Measurements from ENCODE around the gene ALK.
"Not testable (repeated sequence)": the region's sequence is repeated elsewhere in the genome, so short reads cannot be mapped to it uniquely, and the experiment has no call there.

ALK gene

DNA sequence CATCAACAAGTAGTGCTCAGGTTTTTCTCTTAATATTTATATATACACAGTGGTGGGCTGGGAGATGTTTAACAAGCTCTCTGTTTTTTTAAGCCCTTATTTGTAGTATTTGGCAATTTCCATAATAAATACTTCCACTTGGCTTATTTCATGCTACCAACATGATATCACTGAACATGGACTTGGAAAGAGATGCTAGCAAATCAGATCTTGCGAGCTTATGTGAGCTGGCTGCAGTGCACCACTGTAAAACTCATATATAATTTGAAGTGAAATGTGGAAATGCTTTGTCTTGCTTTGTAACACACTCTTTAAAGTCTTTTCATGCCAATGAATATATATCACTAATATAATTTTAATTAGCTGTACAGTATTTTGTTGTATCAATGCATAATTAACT lies 155.7 kb downstream of the ALK start:
- Histone ChIP-seq H3K9ac (ENCODE audit: low read depth, low read length) (no peak overlapping the region), H3K4me3 (ENCODE audit: low read depth, low read length) (no peak overlapping the region), H3K9me3 (ENCODE audit: control insufficient read depth, insufficient read depth, low read length) (no peaks in the 10 kb centered on the region), H3K27me3 (ENCODE audit: control insufficient read depth, insufficient read depth, low read length) (no peaks in the 10 kb centered on the region), H3K4me1 (ENCODE audit: control insufficient read depth, insufficient read depth, low read length) (no peaks in the 10 kb centered on the region), H3K36me3 (ENCODE audit: control insufficient read depth, insufficient read depth, low read length) (no peaks in the 10 kb centered on the region)

DNA sequence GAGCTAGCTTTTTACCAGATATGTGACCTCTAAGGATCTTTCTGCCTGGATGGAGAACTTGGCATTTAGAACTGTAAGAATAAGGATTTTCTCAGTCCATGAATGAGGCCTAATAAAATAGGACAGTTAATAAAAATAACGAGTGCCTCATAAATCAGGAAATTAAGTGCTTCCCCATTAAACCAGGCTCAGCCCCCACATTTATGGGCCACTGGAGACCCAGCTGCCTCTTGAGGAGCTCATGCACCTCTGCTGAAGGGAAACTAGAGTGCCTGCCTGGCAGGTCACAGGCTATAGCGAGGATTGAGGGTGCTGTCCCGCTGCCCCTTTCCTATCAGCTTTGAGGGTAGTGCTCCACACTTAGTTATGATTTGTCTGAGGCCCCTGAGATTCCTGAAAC lies 158.0 kb downstream of the ALK start:
- Histone ChIP-seq H3K36me3 (ENCODE audit: control insufficient read depth, insufficient read depth, low read length) (no peaks in the 10 kb centered on the region), H3K27me3 (ENCODE audit: control insufficient read depth, insufficient read depth, low read length) (no peaks in the 10 kb centered on the region), H3K9ac (ENCODE audit: low read depth, low read length) (no peak overlapping the region), H3K4me1 (ENCODE audit: control insufficient read depth, insufficient read depth, low read length) (no peaks in the 10 kb centered on the region), H3K9me3 (ENCODE audit: control insufficient read depth, insufficient read depth, low read length) (no peaks in the 10 kb centered on the region), H3K4me3 (ENCODE audit: low read depth, low read length) (no peak overlapping the region)

DNA sequence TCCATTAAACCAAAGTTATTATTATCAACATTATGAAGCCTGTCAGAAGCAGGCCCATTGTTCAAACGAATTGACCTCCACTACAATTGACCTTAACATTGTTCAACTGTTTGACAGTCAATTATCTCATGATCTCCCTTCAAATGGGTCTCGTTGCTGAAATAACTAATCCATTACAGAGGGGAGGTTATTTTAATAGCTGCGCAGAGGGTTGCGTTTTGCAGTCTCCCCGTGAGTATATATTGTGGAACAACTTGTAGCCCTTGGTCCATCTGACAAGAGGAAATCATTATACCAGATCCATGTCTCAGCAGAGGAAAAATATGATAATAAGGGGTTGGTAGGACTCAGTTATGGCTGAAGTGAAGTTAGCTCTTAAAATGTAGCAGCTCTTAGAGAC lies 159.1 kb downstream of the ALK start:
- no peak overlapping the region for H3K4me3 ChIP-seq (ENCODE audit: low read depth, low read length)
- no peaks in the 10 kb centered on the region for H3K27me3 ChIP-seq (ENCODE audit: control insufficient read depth, insufficient read depth, low read length)
- H3K4me1 ChIP-seq (ENCODE audit: control insufficient read depth, insufficient read depth, low read length), result no peaks in the 10 kb centered on the region
- no peaks in the 10 kb centered on the region for H3K9me3 ChIP-seq (ENCODE audit: control insufficient read depth, insufficient read depth, low read length)
- no peak overlapping the region for H3K9ac ChIP-seq (ENCODE audit: low read depth, low read length)
- H3K36me3 ChIP-seq (ENCODE audit: control insufficient read depth, insufficient read depth, low read length), result no peaks in the 10 kb centered on the region

DNA sequence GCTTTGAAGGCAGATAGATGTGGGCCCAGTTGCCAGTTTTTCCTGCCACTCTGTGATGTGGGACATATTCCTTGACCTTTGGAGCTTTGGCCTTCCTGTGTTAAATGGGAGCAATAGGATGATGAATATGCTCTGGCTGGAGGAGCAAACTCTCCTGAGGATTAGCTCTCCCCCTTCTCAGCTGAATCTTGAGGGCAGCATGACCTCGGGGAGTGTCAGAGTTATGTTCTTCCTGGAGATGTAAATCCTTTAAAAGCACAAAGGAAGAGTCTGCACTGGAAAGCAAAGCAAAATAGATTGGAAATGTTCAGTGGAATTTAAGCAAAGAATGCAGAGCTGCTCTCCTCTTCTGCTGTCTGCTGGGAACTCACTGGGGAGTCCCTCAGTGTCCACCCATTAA lies 160.1 kb downstream of the ALK start:
- Histone ChIP-seq H3K9ac (ENCODE audit: low read depth, low read length) (no peak overlapping the region), H3K36me3 (ENCODE audit: control insufficient read depth, insufficient read depth, low read length) (no peaks in the 10 kb centered on the region), H3K4me3 (ENCODE audit: low read depth, low read length) (no peak overlapping the region), H3K27me3 (ENCODE audit: control insufficient read depth, insufficient read depth, low read length) (no peaks in the 10 kb centered on the region), H3K9me3 (ENCODE audit: control insufficient read depth, insufficient read depth, low read length) (no peaks in the 10 kb centered on the region), H3K4me1 (ENCODE audit: control insufficient read depth, insufficient read depth, low read length) (no peaks in the 10 kb centered on the region)

DNA sequence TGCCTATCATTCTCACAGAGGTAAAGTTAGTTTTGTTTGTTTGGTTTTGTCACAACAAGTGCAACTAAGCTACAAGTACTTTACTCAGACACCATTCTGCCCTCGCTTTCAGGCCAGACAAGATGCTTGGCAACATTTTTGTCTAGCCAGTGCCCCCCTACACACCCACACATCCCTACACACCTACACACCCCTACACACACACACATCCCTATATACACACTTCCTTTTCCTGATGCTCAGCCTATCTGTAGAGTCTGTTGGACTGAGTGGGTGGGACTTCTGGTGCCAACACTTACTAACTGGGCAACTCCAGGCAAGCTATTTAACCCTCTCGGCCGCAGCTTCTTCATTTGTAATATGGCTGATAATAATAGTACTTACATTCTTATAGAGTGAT lies 161.4 kb downstream of the ALK start:
- Histone ChIP-seq H3K4me1 (ENCODE audit: control insufficient read depth, insufficient read depth, low read length) (no peaks in the 10 kb centered on the region), H3K27me3 (ENCODE audit: control insufficient read depth, insufficient read depth, low read length) (no peaks in the 10 kb centered on the region), H3K9ac (ENCODE audit: low read depth, low read length) (no peak overlapping the region), H3K9me3 (ENCODE audit: control insufficient read depth, insufficient read depth, low read length) (no peaks in the 10 kb centered on the region), H3K4me3 (ENCODE audit: low read depth, low read length) (no peak overlapping the region), H3K36me3 (ENCODE audit: control insufficient read depth, insufficient read depth, low read length) (no peaks in the 10 kb centered on the region)

DNA sequence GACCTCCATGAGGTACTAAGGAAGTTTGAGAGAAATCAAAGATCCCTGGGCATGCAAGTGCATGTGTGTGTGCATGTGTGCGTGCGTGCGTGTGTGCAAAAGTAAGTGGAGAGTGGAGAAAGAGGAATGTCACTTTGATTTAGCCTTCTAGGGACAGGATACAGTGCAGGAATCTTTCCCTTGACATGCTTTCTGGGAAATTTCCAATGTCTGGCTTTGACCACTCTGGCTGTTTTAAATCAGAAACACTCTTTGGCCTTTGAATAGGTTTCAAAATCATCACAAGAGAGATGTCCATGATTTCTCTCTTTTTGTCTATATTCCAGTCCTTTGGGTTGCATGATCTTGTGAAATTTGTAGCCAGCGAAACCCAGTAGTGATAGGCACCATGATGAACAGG lies 162.0 kb downstream of the ALK start:
- H3K9ac ChIP-seq (ENCODE audit: low read depth, low read length), result no peak overlapping the region
- no peaks in the 10 kb centered on the region for H3K9me3 ChIP-seq (ENCODE audit: control insufficient read depth, insufficient read depth, low read length)
- H3K4me1 ChIP-seq (ENCODE audit: control insufficient read depth, insufficient read depth, low read length), result no peaks in the 10 kb centered on the region
- no peaks in the 10 kb centered on the region for H3K27me3 ChIP-seq (ENCODE audit: control insufficient read depth, insufficient read depth, low read length)
- H3K36me3 ChIP-seq (ENCODE audit: control insufficient read depth, insufficient read depth, low read length), result no peaks in the 10 kb centered on the region
- H3K4me3 ChIP-seq (ENCODE audit: low read depth, low read length), result no peak overlapping the region

DNA sequence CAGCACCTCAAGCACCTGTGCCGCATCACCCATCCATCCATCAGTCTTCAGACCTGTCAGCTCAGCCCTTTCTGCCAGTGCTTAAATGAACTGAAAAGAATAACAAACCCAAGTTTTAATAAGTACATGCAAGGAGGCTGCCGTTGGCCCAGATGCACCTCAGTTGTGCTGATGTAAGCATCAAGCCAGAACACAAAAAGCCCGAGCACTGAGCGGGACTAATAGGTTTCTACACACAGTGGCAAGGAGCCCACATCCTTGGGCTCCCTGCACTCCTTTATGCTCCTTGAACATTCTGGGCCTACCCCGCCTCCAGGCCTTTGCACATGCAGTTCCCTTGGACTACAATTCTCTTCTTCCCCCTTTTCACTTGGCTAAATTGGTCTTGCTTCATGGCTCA lies 165.6 kb downstream of the ALK start:
- H3K4me3 ChIP-seq (ENCODE audit: low read depth, low read length), result no peak overlapping the region
- no peaks in the 10 kb centered on the region for H3K27me3 ChIP-seq (ENCODE audit: control insufficient read depth, insufficient read depth, low read length)
- H3K9ac ChIP-seq (ENCODE audit: low read depth, low read length), result no peak overlapping the region
- no peaks in the 10 kb centered on the region for H3K36me3 ChIP-seq (ENCODE audit: control insufficient read depth, insufficient read depth, low read length)
- no peaks in the 10 kb centered on the region for H3K9me3 ChIP-seq (ENCODE audit: control insufficient read depth, insufficient read depth, low read length)
- H3K4me1 ChIP-seq (ENCODE audit: control insufficient read depth, insufficient read depth, low read length), result no peaks in the 10 kb centered on the region

DNA sequence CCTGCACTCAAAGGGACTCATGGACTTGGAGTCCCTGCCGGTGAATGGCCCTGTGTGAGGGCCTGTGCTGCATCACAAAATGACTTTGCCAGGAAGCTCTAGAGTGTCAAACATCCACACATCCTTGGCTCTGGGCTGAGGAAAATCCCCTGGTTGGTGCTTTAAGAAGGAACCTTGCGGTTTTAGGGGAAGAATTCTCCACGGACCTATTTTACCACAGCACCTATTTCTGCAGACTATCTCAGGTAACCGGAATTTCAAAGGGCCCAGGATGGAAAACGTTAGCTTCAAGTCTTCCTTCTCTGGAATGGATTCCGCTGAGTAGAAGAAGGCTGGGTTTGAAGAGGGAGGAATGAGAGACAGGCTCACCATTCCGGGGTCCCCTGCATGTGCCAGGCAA lies 166.2 kb downstream of the ALK start:
- Histone ChIP-seq H3K27me3 (ENCODE audit: control insufficient read depth, insufficient read depth, low read length) (no peaks in the 10 kb centered on the region), H3K9ac (ENCODE audit: low read depth, low read length) (no peak overlapping the region), H3K4me3 (ENCODE audit: low read depth, low read length) (no peak overlapping the region), H3K9me3 (ENCODE audit: control insufficient read depth, insufficient read depth, low read length) (no peaks in the 10 kb centered on the region), H3K4me1 (ENCODE audit: control insufficient read depth, insufficient read depth, low read length) (no peaks in the 10 kb centered on the region), H3K36me3 (ENCODE audit: control insufficient read depth, insufficient read depth, low read length) (no peaks in the 10 kb centered on the region)

DNA sequence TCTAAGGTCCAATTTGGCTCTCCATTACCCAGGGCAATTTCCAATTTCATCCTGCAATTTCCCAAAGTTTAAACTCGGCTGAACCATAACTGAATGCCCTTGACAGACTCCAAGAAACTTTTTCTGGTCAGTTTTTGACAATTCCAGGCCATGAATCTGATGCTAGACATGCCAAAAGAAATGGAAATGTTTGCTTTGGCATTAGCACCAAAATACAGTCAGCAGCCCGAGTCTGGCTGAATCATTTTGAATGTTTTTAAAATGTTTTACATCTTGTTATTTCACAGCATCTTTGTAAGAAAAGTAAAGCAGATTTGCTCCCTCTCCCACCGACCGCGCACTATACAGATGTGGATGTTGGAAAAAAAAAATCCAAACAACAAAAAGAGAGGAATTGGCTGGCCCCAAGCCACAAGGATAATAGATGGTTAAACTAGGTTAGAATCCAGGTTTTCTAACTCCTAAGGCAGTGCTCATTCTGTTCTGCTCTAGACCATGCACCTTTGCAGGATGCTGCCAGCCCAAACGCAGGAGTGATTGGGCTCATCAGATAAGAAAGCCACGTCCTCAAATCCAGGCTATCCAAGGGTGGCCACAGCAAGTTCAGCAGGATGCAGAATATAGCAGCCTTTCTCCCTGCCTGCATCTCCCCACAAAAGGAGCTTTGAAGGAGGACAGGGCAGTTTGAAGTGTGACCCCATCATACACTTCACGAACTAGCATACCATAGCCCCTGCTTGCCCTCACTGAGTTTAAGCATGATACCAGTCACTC lies 167.5 kb downstream of the ALK start:
- Histone ChIP-seq H3K4me3 (ENCODE audit: low read depth, low read length) (no peak overlapping the region), H3K9me3 (ENCODE audit: control insufficient read depth, insufficient read depth, low read length) (no peaks in the 10 kb centered on the region), H3K27me3 (ENCODE audit: control insufficient read depth, insufficient read depth, low read length) (no peaks in the 10 kb centered on the region), H3K9ac (ENCODE audit: low read depth, low read length) (no peak overlapping the region), H3K4me1 (ENCODE audit: control insufficient read depth, insufficient read depth, low read length) (no peaks in the 10 kb centered on the region), H3K36me3 (ENCODE audit: control insufficient read depth, insufficient read depth, low read length) (no peaks in the 10 kb centered on the region)

DNA sequence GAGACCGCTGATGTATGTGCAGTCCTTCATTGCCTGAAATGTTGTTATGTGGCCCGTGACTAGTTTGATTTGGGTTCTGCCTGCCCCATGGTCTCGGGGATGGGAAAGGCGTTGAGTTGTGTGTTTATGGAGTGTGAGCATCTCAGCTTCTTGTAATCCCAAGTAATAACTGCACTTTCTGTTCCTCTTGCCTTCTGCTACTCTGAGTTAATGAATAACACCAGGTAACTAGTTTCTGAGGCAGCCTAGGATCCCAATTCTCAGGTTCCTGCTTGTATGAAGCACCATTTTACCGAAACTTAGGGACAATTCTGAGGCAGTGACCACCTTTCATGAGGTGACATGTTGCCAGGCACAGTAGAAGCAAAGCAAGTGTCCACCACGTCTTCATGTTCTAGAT lies 170.0 kb downstream of the ALK start:
- H3K36me3 ChIP-seq (ENCODE audit: control insufficient read depth, insufficient read depth, low read length), result no peaks in the 10 kb centered on the region
- no peaks in the 10 kb centered on the region for H3K27me3 ChIP-seq (ENCODE audit: control insufficient read depth, insufficient read depth, low read length)
- no peaks in the 10 kb centered on the region for H3K9me3 ChIP-seq (ENCODE audit: control insufficient read depth, insufficient read depth, low read length)
- H3K4me1 ChIP-seq (ENCODE audit: control insufficient read depth, insufficient read depth, low read length), result no peaks in the 10 kb centered on the region
- no peak overlapping the region for H3K4me3 ChIP-seq (ENCODE audit: low read depth, low read length)
- H3K9ac ChIP-seq (ENCODE audit: low read depth, low read length), result no peak overlapping the region

DNA sequence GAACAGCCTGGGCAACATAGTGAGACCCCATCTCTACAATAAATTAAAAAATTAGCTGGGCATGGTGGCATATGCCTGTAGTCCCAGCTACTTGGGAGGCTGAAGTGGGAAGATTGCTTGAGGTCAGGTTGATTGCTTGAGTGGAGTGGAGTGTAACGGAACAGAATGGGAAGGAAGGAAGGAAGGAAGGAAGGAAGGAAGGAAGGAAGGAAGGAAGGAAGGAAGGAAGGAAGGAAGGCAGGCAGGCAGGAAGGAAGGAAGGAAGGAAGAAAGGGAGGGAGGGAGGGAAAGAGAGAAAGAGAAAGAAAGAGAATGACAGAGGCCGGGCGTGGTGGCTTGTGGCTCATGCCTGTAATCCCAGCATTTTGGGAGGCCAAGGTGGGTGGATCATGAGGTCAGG lies 170.9 kb downstream of the ALK start:
- not testable (repeated sequence) for H3K9me3 ChIP-seq (ENCODE audit: control insufficient read depth, insufficient read depth, low read length); H3K4me1 ChIP-seq (ENCODE audit: control insufficient read depth, insufficient read depth, low read length); H3K9ac ChIP-seq (ENCODE audit: low read depth, low read length); H3K4me3 ChIP-seq (ENCODE audit: low read depth, low read length); H3K36me3 ChIP-seq (ENCODE audit: control insufficient read depth, insufficient read depth, low read length); H3K27me3 ChIP-seq (ENCODE audit: control insufficient read depth, insufficient read depth, low read length)

DNA sequence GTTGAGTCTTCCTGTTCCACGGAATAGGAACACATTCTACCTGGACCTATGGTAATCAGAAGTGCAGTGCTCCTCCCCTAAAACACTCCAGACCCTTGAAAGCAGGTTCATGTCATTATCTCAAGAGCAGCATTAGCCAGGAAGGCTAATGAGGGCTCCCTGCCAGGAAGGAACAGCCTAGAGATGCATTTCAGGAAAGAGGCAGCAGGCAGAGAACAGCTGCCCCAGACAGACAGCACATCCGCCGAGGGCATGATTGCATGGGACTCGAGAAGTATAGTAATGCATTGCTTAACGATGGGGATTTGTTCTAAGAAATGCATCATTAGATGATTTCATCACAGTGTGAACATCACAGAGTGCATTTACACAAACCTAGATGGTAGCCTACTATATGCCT lies 171.5 kb downstream of the ALK start:
- Histone ChIP-seq H3K27me3 (ENCODE audit: control insufficient read depth, insufficient read depth, low read length) (no peaks in the 10 kb centered on the region), H3K9ac (ENCODE audit: low read depth, low read length) (no peak overlapping the region), H3K4me3 (ENCODE audit: low read depth, low read length) (no peak overlapping the region), H3K9me3 (ENCODE audit: control insufficient read depth, insufficient read depth, low read length) (no peaks in the 10 kb centered on the region), H3K4me1 (ENCODE audit: control insufficient read depth, insufficient read depth, low read length) (no peaks in the 10 kb centered on the region), H3K36me3 (ENCODE audit: control insufficient read depth, insufficient read depth, low read length) (no peaks in the 10 kb centered on the region)

Data from iPS-15b (cell line).